Body of pancreas (tissue), 4 donors: ENCODE measurements around the gene NT5E.

ENCODE experiments used
- POLR2A ChIP-seq, 3 donors: fragments of 450-650 bp; IDR thresholded peaks; one replicate each; pipeline ENCODE4 v1.6.1; 2016; ENCODE audit warnings: antibody characterized with exemption in 3 of 3, mild to moderate bottlenecking in 2 of 3
- TF ChIP-seq, protein P1 (sequence below), 7 experiments: fragments of 450-650 bp in 4 of 7; fragments of 200-600 bp in 3 of 7; sonication (generic) in 3 of 7; IDR thresholded peaks; one replicate each; pipeline ENCODE4 v1.5.1; 2016 to 2019; ENCODE audit warnings: antibody characterized with exemption in 7 of 7

DNA sequence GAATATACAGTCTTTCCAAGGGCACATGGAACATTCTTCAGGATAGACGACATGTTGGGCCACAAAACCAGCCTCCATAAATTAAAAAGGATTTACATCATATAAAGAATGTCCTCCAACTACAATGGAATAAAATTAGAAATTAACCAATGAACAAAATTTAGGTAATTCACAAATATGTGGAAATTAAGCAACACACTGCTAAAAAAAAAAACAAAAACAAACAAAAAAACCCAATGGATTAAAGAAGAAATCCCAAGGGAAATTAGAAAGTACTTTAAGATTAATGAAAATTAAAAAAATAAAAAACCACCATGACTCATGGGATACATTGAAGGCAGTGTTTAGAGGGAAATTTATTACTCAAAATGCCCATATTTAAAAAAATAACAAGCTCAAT is 21.4 kb upstream of the NT5E start:
- TF ChIP-seq, protein P1, sequence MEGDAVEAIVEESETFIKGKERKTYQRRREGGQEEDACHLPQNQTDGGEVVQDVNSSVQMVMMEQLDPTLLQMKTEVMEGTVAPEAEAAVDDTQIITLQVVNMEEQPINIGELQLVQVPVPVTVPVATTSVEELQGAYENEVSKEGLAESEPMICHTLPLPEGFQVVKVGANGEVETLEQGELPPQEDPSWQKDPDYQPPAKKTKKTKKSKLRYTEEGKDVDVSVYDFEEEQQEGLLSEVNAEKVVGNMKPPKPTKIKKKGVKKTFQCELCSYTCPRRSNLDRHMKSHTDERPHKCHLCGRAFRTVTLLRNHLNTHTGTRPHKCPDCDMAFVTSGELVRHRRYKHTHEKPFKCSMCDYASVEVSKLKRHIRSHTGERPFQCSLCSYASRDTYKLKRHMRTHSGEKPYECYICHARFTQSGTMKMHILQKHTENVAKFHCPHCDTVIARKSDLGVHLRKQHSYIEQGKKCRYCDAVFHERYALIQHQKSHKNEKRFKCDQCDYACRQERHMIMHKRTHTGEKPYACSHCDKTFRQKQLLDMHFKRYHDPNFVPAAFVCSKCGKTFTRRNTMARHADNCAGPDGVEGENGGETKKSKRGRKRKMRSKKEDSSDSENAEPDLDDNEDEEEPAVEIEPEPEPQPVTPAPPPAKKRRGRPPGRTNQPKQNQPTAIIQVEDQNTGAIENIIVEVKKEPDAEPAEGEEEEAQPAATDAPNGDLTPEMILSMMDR (IDR thresholded peaks at IDR 0.05), result no peak
- no peak for TF ChIP-seq POLR2A (IDR thresholded peaks at IDR 0.05)
